ACC112 (cell line): ENCODE measurements around the gene C19orf85.

Experiments used
- H2AFZ ChIP-seq: fragments of 200-600 bp; sonication (generic); one replicate; pipeline ENCODE4 v1.6.0; 2017; ENCODE audit warnings: antibody characterized with exemption, low read length; ENCODE audit not compliant: unreplicated experiment
- H3K27ac ChIP-seq: fragments of 200-600 bp; sonication (generic); 2 replicates; pipeline ENCODE4 v1.5.1; 2014; ENCODE audit warnings: low read depth, mild to moderate bottlenecking, antibody characterized with exemption, low read length, moderate library complexity
- H3K27me3 ChIP-seq: fragments of 200-600 bp; sonication (generic); 2 replicates; pipeline ENCODE4 v1.6.1; 2014; ENCODE audit warnings: mild to moderate bottlenecking, antibody characterized with exemption, low read length, moderate library complexity, mixed read lengths; ENCODE audit not compliant: insufficient read depth
- H3K36me3 ChIP-seq: fragments of 200-600 bp; sonication (generic); 2 replicates; pipeline ENCODE4 v1.6.1; 2016; ENCODE audit warnings: mild to moderate bottlenecking, antibody characterized with exemption, low read length, moderate library complexity, mixed read lengths; ENCODE audit not compliant: insufficient read depth
- H3K4me1 ChIP-seq: fragments of 200-600 bp; sonication (generic); one replicate; pipeline ENCODE4 v1.6.1; 2016; ENCODE audit warnings: low read length, mixed read lengths; ENCODE audit not compliant: insufficient read depth, unreplicated experiment, control insufficient read depth
- H3K4me3 ChIP-seq: fragments of 200-600 bp; sonication (generic); 2 replicates; pipeline ENCODE4 v1.5.1; 2014; ENCODE audit warnings: mild to moderate bottlenecking, low read depth, low read length
- H3K79me2 ChIP-seq: fragments of 200-600 bp; sonication (generic); one replicate; pipeline ENCODE4 v1.6.0; 2016; ENCODE audit warnings: low read length; ENCODE audit not compliant: control insufficient read depth, unreplicated experiment, insufficient read depth

C19orf85 gene

DNA sequence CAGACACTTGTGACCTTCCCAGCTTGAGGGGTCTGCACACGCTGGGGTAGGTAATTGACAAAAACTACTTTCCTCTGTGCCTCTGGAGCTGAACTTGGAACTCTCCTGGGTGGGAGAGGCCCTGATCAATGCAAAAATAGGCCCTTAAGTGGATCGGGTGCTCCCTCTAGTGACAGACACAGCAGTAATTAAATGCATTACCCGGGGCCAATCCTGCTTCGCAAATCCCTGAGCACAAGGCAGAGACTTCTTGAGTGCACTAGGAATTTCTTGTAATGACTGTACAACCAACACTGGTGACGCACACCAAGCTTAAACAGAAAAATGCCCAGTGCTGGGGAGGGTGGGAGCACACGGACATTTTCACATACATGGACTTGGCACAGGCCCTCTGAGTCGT, 46.4 kb downstream of the C19orf85 start:
- Histone ChIP-seq H3K4me1 (no peaks in the 10 kb centered on the region), H3K79me2 (no peaks in the 10 kb centered on the region)

More for the DNA sequence above, 46.4 kb downstream of the C19orf85 start:
- no peak overlapping the region for H3K27ac ChIP-seq
- no peaks in the 10 kb centered on the region for H3K36me3 ChIP-seq
- H2AFZ ChIP-seq = no peak overlapping the region
- H3K27me3 ChIP-seq = peaks cover 4% of the 10 kb centered on the region; the same call in 1 of the 2 replicates
- no peak overlapping the region for H3K4me3 ChIP-seq
